Left cardiac atrium (tissue), 4 donors: ENCODE results near the gene SMCO3. TPM values are rescaled to one million over a fixed set of nuclear protein-coding genes. Genes with fewer than 3 reads are reported as not detected.
A peak's percentile ranks its signal among the peaks of the same experiment; 100 is the strongest.

Experiments used
- ATAC-seq, 2 donors: fragments of 200-7000 bp; cut with Tn5 transposase; one replicate each; pipeline ENCODE4 v1.9.1; 2020; ENCODE audit warnings: mild to moderate bottlenecking in 2 of 2, moderate library complexity in 2 of 2
- DNase-seq: peaks from one replicate; pipeline ENCODE4 v3.0.0-alpha.2; 2020
- intact Hi-C, 2 donors: fragments of 100-400 bp; cut with DNase I; formaldehyde crosslinking; loops; one replicate each; pipeline versions ENCODE4 v1.14.1 to v1.15.1; 2022 to 2023
- total RNA-seq, 2 donors: library from RNA; stranded (reverse); fragmentation: NEBNext Ultra II Directional; extraction: Animal tissue kit (Norgen Biotek cat#: 25700); gene quantifications; one replicate each; pipeline ENCODE4 v1.2.1, GENCODE V29; 2021
- donor health status: DM: no; HTN: yes; CAD: no.
- donor health status: DM: no; HTN: yes; CAD: no; lungs with severe emphysema.
- donor health status: DM: yes; HTN: yes; CAD: no.
- donor health status: Dilated cardiomyopathy.

Gene SMCO3
- total RNA-seq, 2 donors from 2014 or later, result 0.29 to 0.44 TPM

- no peak for ATAC-seq
- no peak for DNase-seq
- intact Hi-C loops, result no loop called here
These were observed 20.5 kb upstream of the SMCO3 start for GRCh38 chr12:14834509-14834908.

GRCh38 chr12:14833952-14834351, 20.0 kb upstream of the SMCO3 start:
- DNase-seq (no peak), ATAC-seq (peak in 1 of 2 donors; percentile 47)
- intact Hi-C loops, result no loop called here

GRCh38 chr12:14833336-14833735, 19.4 kb upstream of the SMCO3 start:
- ATAC-seq (no peak), DNase-seq (no peak)
- intact Hi-C loops, result no loop called here

- peak; percentile 37 to 59 for ATAC-seq
- no peak for DNase-seq
- intact Hi-C loops, result no loop called here
These were observed 14.9 kb upstream of the SMCO3 start for GRCh38 chr12:14828892-14829291.

- no peak for DNase-seq
- ATAC-seq, result no peak
- intact Hi-C loops, result no loop called here
These were observed 13.1 kb upstream of the SMCO3 start for GRCh38 chr12:14827043-14827442.

GRCh38 chr12:14826491-14826890, 12.5 kb upstream of the SMCO3 start:
- ATAC-seq, result peak in 1 of 2 donors; percentile 30
- intact Hi-C loops, result no loop called here
- no peak for DNase-seq

GRCh38 chr12:14825256-14825655, 11.3 kb upstream of the SMCO3 start:
- intact Hi-C loops, result no loop called here
- DNase-seq, result no peak

GRCh38 chr12:14824012-14824634, 10.1 kb upstream of the SMCO3 start:
- intact Hi-C loops, result no loop called here
- ATAC-seq, result no peak

More at GRCh38 chr12:14825256-14825655, 11.3 kb upstream of the SMCO3 start:
- ATAC-seq, result no peak

GRCh38 chr12:14811486-14811885, 2.5 kb downstream of the SMCO3 start:
- no peak for ATAC-seq
- intact Hi-C loops, result no loop called here
- DNase-seq, result no peak

More at GRCh38 chr12:14824012-14824634, 10.1 kb upstream of the SMCO3 start:
- DNase-seq, result no peak

- intact Hi-C loops, result no loop called here
- DNase-seq, result no peak
- ATAC-seq, result peak; percentile 19 to 52
These were observed 3.0 kb downstream of the SMCO3 start for GRCh38 chr12:14810953-14811483.

- ATAC-seq (no peak), DNase-seq (no peak)
- intact Hi-C loops, result no loop called here
These were observed 3.6 kb downstream of the SMCO3 start for GRCh38 chr12:14810167-14810952.

GRCh38 chr12:14803830-14804160, 10.2 kb downstream of the SMCO3 start:
- ATAC-seq, result peak; percentile 1 to 23
- DNase-seq, result no peak
- intact Hi-C loops, result loop anchor here in 1 of 2 donors (2.0 kb wide), 1 partner anchor 29 kb away; a partner anchor contains a TSS

- ATAC-seq, result peak; percentile 100
- intact Hi-C loops, result loop anchor here in 1 of 2 donors (2.0 kb wide), 1 partner anchor 28 kb away; a partner anchor contains a TSS
- DNase-seq, result peak; percentile 95
These were observed 10.8 kb downstream of the SMCO3 start, which contains the start of the genes C12orf60 and WBP11 for GRCh38 chr12:14803011-14803829. Gene C12orf60, plus strand, starts transcription at chr12:14803670. Its CDS starts 19,266 bp downstream, at chr12:14822936. Gene WBP11, minus strand, starts transcription at chr12:14803478. Its CDS starts 2,095 bp downstream, at chr12:14801383.

GRCh38 chr12:14802721-14803010, 11.3 kb downstream of the SMCO3 start:
- intact Hi-C loops, result loop anchor here in 1 of 2 donors (2.0 kb wide), 1 partner anchor 28 kb away; a partner anchor contains a TSS

GRCh38 chr12:14802247-14802646, 11.7 kb downstream of the SMCO3 start:
- intact Hi-C loops, result loop anchor here in 1 of 2 donors (2.0 kb wide), 1 partner anchor 27 kb away; a partner anchor contains a TSS
- DNase-seq (no peak), ATAC-seq (no peak)

More at GRCh38 chr12:14802721-14803010, 11.3 kb downstream of the SMCO3 start:
- DNase-seq (no peak), ATAC-seq (no peak)

- intact Hi-C loops, result no loop called here
- no peak for DNase-seq
- ATAC-seq, result peak; percentile 32 to 34
These were observed 18.9 kb downstream of the SMCO3 start for GRCh38 chr12:14795028-14795448.

- no peak for ATAC-seq
- DNase-seq, result no peak
- intact Hi-C loops, result no loop called here
These were observed 28.4 kb downstream of the SMCO3 start for GRCh38 chr12:14785568-14785967.

GRCh38 chr12:14784471-14784870, 29.5 kb downstream of the SMCO3 start:
- intact Hi-C loops, result no loop called here
- DNase-seq (no peak), ATAC-seq (no peak)

GRCh38 chr12:14782756-14783155, 31.2 kb downstream of the SMCO3 start:
- intact Hi-C loops, result no loop called here
- DNase-seq, result no peak
- no peak for ATAC-seq
